22Rv1 (cell line): ENCODE results near the gene LGR6.

Experiments used
- CTCF ChIP-seq: fragments of 450-650 bp; IDR thresholded peaks from 2 replicates; pipeline ENCODE4 v1.5.1; 2017; ENCODE audit warnings: mild to moderate bottlenecking
- ZFX ChIP-seq: fragments of 450-650 bp; IDR thresholded peaks from 2 replicates; pipeline ENCODE4 v1.6.1; 2017; ENCODE audit warnings: antibody characterized with exemption, borderline replicate concordance

DNA sequence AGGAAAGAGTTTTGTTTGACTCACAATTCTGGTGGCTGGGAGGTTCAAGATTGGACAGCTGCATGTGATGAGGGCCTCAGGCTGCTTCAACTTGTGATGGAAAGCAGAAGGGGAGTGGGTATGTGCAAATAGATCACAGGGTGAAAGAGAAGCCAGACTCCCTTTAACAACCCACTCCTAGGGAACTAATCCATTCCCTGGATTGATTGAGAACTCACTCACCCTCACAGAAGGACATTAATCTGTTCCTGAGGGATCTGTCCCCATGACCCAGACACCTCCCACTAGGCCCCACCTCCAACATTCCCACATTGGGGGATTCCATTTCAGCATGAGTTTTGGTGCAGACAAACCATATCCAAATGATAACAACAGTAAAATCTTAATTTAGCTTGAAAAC, 122.6 kb downstream of the LGR6 start:
- TF ChIP-seq CTCF (no peak), ZFX (no peak)
